NCI-H2227 (cell line): ENCODE measurements around the gene SMARCA2.

Source experiments
- DNase-seq: peaks from one replicate; lab custom pipeline; 2025; ENCODE audit not compliant: unreplicated experiment; lab: John Stamatoyannopoulos, UW

The SMARCA2 gene

DNA sequence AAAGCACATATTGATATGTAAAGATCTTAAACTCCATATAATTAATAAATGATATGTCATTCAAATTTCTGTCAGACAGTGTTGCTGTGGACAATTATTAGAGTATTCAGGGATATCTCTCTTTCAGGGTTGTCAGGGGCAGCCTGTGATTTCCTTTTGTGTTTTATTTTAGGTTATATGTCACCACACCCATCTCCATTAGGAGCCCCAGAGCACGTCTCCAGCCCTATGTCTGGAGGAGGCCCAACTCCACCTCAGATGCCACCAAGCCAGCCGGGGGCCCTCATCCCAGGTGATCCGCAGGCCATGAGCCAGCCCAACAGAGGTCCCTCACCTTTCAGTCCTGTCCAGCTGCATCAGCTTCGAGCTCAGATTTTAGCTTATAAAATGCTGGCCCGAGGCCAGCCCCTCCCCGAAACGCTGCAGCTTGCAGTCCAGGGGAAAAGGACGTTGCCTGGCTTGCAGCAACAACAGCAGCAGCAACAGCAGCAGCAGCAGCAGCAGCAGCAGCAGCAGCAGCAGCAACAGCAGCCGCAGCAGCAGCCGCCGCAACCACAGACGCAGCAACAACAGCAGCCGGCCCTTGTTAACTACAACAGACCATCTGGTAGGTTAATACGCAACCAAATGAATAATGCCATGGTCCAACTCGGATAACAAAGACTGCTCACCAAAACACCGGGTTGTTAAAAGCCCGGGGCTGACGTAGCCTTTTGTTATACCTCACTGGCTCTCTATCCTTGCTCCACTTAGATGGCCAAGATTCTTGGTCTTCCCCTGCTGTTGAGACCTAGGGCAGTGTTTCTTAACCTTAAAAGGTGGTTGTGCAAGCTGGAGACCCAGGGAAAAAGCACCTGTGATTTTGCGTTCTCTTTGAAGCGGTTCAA is 24.4 kb downstream of the SMARCA2 start:
- DNase-seq, result peak; percentile 27

DNA sequence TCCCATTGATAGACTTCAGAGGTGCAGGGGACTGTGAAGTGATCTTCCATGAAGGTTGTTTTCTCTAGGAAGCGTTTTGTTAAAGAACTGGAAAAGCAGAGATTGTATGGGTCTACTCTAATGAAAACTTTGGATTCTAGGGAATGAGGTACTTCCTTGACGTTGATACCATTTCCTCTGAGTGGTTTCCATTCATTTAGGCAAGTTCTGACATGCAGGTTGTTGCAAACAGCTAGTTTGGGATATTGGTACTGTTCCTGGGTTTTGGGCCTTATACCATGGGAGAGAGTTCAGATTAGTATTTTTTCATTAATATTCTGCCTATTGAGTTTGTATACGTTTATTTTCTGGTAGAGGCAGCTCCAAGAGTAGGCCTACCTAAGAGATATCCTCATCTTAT is 25.7 kb downstream of the SMARCA2 start:
- DNase-seq, result no peak

DNA sequence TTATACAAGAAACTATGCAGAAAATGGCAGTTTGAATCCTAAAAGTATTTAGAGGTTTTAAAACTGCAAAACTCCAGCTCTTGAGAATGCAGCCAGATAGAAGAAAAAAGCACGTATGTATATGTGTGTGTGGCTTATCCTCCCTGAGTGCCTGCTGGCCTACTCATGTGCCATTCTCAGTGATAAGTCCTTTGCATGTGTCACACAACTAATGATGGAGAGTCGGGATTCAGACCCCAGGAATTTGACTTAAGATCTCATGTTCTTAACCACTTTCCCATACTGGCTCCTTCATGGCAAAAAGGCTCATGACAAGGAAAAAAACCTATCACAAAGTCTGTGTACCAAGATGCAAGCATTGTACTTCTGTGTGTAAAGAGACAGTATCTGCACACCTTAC is 26.6 kb downstream of the SMARCA2 start:
- DNase-seq, result no peak

DNA sequence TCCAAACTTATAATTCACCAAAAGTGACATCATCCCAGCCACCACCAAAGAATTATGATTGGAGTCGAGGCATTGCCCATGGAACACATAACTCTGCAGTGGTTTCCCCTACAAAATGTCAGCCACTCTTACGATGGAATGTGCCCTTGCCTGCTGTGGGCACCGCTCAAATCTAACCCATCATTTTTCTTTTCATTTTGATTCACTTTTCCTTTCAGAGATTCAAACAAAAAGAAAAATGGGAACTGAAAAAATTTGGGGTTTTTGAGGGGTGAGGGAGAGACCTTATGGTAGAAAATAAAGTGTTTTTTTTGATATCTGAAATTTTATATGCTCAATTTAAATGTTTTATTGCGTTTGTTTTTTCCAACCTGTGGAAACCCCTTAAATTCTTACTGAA is 28.1 kb downstream of the SMARCA2 start:
- no peak for DNase-seq

DNA sequence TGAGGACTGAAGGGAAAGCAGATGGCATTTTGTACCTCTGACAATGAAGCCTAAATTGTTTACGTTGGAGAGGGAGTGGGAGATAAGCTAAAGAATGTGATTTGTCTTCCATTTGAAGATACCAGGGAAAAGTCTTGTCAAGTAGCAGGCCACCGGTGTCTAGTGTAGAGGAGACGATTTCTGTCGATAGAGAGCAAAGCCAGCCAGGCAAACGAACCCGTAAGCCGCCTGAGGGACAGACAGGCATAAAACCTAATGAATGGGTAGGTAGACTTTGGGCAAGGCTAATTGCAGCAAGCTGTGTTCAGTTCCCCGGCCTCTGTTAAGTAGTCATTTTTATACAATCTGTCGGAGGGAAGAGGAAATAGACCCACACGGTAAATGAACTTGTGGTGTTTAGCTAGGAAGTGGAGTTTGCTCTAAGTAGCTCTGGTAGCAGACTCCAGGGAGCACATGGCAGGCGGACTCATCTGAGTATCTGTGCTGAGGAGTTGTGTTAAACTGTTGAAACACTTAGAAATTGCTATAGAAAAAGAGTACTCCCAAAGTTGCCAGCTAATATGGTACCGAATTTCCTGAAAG is 28.8 kb downstream of the SMARCA2 start:
- DNase-seq, result no peak

DNA sequence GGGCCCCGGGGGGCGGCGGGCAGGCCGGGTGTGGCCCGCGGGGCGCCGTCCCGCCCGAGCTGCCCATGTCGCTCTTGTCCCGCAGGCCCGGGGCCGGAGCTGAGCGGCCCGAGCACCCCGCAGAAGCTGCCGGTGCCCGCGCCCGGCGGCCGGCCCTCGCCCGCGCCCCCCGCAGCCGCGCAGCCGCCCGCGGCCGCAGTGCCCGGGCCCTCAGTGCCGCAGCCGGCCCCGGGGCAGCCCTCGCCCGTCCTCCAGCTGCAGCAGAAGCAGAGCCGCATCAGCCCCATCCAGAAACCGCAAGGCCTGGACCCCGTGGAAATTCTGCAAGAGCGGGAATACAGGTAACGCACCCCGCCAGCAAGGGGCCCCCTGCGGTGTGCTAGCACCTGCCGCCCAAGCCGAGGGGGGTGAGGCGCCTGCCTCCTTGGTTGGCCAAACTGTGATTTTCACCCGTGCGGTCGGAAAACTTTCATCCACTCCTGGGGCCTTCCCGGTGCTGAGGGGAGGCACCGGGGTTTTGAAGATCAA is 32.1 kb downstream of the SMARCA2 start:
- no peak for DNase-seq

DNA sequence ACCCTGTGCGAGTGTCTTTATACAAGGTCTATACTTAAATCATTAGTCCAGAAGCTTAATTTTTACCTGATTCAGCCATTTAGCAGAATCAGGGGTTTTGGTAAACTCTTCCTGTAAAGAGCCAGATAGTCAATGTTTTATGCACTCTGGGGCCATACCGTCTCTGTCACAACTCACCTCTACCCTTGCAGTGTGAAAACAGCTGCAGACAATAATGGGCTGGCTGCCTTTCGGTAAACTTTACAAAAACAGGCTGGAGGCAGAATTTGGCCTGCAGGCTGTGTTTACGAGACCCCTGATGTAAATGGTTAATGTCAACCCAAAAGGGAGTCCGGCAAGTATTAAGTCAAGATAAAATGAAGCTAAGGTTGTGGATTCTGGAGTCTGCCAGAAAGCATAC is 32.8 kb downstream of the SMARCA2 start:
- DNase-seq, result no peak

DNA sequence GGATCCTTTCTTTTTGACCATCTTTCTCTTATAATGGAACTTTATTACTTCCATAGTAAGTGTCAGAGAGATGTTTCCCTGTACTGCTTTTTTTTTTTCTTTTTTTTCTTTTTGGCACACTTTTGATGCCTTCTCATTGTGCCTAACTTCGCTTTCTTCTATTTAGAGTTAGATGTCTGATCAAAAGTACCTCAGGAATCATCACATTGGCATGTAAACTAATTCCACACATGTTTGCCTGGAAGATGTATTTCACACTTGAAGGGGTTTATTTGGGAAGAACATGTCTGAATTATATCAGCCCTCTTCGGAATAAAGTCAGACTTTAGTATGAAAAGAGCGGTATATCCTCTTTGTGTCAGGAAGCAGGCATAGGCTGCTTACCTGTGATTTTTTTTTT is 35.1 kb downstream of the SMARCA2 start:
- no peak for DNase-seq

DNA sequence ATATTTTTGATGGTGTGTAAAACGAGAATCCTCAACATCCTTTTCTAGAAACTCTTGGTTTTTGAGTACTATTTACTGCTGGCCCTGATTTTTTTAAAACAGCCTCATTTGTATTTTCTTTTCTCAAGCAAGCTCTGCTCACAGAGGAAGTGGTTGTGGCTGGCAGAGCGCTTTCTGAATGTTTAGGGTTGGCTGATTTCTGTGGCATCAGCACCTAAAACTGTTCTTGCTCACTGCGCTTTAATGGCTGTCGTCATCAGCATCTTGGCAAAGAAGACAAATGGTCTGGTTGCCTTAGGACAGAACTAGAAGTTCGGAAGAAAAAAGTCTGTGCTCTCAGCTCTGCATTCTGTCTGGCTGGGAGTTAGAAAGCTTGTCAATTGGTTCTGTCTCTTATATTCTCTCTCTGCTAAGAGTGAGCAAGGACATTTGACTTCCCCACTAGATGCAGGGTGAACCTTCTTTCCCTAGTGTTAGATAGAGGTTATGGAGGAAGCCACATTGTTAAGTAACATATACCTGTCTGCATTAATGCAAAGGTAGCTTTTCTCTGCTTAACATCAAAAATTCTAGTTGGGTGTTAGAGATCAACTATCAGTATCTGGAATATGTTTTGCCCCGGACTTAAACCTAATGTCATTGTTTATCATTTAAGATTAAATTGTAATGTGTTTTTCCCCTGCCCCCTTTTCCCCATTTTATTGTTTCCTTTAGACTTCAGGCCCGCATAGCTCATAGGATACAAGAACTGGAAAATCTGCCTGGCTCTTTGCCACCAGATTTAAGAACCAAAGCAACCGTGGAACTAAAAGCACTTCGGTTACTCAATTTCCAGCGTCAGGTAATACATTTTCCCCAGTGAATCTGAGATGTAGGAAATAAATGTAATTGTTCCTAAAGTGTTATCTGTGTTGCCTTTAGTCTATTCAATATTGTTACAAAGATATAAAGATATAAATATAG is 39.0 kb downstream of the SMARCA2 start:
- DNase-seq, result no peak

DNA sequence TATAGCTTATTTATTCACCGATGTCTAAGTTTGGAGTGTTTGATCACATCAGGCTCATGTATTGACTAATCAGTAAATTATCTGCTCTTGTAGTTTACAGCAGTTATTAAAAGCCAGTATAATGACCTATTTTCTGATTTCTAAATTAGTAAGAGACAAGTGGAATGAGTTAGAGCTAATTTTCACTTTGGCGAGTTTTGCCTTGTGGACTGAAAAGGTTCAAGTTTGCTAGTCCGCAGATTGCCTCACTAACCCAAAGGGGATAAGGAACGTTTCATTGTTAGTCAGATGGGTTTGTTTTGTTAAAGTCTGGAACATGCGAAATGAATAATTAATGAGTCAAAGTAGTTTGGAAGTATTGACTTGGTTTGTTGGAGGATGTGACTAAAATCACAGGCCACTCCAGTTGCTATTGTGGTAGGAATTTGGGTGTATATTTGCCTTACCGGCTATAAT is 40.1 kb downstream of the SMARCA2 start:
- DNase-seq, result no peak

DNA sequence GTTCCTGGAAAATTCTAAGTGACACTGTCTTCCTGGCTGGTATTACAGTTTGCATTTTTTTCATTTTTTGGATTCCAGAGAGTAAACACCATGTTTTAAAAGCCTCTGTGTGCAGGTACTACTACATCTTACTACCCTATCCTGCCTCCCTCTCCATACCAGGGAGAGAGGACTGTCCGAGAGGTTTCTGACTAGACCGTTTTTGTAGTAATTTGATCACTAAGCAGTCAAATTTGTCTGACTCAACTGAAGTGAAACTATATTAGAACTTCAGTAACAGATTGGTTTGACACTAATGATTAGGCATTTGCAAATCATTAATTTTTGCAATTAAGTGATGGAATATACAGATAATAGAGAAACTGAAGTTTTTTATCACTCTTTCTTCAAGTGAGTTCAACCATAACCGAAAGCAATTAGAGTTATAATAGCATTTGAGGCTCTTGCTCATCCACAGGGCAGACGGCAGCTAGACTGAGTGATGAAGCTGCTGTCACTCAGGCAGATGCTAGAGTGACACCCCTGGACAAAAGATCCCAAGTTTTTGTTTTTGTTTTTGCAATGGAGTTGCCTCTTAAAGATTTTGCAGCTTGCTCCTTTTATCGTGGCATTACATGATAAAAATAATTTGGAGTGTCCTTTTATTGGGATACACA is 44.3 kb downstream of the SMARCA2 start:
- no peak for DNase-seq

DNA sequence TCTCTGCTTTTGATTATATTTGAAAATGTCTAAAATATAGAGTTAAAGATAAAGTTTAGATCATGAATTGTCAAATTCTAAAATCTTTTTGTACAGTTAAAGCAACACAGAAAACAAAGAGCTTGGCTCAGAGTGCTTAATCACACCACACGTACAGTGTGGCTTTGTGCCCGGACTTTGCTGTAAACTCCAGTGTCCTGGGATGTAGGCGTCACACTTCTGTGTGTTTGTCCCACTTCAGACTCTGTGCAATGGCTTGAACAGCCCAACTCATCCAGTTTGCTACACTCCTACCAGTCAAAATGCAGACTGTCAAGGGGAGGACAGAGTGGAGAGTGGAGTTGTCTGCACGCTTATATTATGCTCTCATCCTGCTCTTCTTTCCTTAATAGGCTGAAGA is 45.3 kb downstream of the SMARCA2 start:
- no peak for DNase-seq

DNA sequence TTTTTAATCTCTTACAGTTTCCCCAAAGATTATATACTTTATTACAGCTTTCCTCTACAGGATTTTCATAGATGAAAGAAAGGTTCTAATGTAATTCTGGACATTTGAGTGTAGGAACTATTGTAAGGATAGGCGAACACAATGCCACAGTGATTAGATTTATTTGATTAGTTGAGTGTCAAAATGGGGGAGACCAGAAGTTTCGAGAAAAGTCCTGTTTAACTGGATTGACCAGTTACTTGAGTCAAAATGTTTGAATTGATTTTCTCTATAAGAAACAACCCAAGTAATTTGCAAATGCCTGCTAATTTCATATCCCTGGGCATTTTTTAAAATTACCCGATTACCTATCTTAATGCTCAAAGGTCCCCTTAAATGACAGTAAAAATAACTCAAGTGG is 50.6 kb downstream of the SMARCA2 start:
- no peak for DNase-seq

DNA sequence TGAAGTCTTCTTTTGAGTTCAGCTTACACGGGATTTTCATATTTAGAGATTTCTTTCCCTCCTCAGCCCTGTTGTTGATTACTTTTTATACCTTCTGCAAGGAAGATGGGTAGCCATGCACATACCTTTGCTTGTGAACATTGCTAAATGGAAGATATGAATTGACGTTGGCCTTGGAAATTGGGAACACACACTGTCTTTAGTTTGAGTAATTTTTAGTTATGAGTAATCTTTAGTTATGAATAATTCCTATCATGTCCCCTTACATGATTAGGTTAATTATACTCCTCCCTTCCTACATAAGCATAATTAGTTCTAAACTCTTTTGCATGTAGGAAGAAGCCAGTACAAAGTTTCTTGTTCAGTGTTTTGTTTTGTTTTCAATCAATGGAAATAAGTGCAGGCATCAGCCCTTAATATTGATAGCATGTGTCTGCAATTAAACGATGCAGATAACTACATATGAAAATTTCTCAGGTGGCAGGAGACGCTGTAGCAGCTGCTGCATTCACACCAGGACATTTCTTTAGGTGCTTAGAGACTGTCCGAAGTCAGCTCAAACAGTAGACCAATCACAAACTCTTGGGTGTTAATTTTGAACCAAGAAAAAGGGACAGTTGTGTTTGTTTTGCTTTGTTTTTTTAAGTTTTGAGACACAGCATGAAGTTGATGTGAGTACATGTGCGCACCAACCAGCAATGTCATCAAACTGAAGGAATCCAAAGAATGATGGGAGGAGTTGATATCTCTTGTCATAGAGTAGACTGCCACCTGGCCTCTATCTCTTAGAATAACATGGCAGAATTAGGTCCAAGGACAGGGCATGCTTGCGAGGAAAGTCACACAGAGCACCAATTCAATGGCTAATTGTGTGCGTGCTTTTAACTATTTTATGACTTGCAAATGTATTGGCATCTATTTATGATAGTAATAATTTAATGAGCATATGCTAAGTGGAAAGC is 51.4 kb downstream of the SMARCA2 start:
- DNase-seq, result peak; percentile 23

DNA sequence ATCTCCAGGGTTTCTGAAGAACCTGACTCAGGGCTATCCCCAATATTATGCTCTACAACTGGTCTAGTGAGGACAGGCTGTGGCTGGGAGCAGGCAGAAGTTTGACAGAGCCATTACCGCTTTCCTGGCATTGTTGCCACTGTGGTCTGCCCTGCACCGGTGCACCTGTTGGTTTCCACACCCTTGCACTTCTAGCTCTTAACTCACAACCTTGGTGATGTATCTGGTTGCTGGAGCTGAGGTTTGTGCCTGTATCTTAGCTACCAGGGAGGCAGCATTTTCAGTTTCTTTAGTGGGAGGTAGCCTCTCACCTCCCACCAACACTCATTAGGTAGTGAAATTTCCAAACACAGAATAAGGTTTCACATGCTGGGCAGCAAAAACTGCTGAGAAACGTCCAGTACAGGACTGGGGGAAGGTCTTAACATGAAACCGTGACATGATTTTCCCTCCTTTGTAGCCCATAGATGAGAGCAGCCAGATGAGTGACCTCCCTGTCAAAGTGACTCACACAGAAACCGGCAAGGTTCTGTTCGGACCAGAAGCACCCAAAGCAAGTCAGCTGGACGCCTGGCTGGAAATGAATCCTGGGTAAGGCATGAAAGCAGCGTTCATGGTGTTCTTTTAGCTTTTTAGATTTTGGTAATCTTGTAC is 57.7 kb downstream of the SMARCA2 start:
- no peak for DNase-seq

DNA sequence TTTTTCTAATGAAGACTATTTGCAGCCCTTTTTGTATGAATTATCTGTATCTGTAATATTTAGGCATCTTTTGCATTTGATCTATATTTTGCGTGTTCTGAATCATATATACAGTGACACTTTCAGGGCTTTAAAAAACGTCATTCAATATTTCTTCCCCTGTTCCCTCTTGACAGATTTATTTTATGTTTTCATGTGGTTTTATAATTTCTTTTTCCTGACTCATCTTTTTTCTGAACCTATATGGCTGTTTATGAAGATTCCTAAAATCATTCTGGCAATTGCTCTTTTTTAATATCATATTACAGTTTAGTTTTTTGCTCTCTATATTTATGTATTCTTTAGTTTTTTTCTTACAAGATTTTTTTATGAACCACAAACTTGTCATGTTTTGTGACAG is 67.6 kb downstream of the SMARCA2 start:
- DNase-seq, result no peak

DNA sequence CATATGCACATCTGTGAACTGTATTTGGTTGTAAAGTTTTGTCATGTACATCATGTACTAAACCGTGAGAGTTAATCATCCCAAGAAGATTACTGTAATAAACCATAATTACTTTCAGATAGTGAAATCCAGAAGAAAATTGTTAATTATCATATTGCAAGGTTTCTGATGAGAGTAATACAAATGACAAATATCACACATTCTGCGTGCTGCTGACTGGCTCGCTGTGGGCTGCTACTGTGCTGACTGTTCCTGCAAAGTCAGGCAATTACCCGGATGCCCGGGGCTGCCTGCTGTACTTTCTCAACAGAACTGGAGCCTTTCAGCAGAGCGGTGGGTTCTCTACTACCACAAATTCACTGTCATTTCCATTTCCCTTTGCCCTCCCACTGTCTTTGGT is 68.3 kb downstream of the SMARCA2 start:
- DNase-seq, result no peak

DNA sequence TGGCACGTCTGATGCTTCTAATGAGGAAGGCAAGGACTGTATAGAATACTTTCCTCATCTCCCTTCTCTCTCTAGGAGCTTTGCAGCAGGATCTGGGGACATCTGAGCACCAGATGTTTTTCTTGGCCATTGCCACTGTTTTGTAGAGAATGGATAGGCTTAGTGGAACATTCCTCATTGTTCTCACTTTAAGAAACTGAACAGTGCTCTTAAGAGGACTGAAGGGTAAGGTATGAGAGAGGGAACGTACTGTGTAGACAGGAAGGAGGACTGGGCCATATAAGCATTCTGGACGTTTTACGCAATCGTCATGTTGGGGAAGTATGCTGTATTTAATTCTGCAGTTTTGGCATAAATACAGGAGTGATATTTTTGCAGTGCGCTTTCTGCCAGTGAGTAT is 70.6 kb downstream of the SMARCA2 start:
- no peak for DNase-seq

DNA sequence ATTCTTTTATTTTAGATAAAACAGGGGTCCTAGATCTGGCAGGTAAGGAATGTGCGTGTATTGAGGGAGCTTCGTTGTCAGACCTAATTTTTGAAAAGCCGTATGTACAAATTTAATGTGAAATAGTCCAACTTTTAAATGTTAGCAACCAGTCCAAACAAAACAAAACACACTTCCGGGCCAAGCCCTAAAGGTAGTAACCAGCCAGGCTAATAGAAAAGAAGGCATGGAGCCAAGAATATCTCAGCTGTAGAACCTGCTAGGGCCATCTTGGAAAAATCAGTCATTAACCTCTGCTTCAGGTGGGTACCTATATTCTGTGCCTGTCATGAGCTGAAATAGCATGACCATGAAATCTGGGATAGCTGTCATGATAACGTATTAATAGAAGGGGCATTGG is 71.0 kb downstream of the SMARCA2 start:
- no peak for DNase-seq
